MM.1S (cell line): ENCODE data around the gene LONRF3.

Experiments used
- DNase-seq: peaks from one replicate; pipeline ENCODE4 v3.0.0-alpha.2; 2015
- H2AFZ ChIP-seq: fragments of 300-600 bp; sonication (generic); 2 replicates; pipeline ENCODE4 v1.6.0; 2016; ENCODE audit warnings: antibody characterized with exemption, low read length
- H3F3A ChIP-seq: fragments of 300-600 bp; sonication (generic); 2 replicates; pipeline ENCODE4 v1.6.1; 2016; ENCODE audit warnings: mild to moderate bottlenecking, antibody characterized with exemption, low read length, moderate library complexity, mixed read lengths; ENCODE audit not compliant: insufficient read depth
- H3K27ac ChIP-seq: fragments of 300-600 bp; sonication (generic); 2 replicates; pipeline ENCODE4 v1.5.1; 2016; ENCODE audit warnings: mild to moderate bottlenecking, low read length
- H3K27me3 ChIP-seq: fragments of 300-600 bp; sonication (generic); replicated peaks from 2 replicates; pipeline ENCODE4 v1.6.0; 2016; ENCODE audit warnings: low read length; ENCODE audit not compliant: insufficient read depth
- H3K36me3 ChIP-seq: fragments of 300-600 bp; sonication (generic); replicated peaks from 2 replicates; pipeline ENCODE4 v1.6.1; 2016; ENCODE audit warnings: mild to moderate bottlenecking, low read length, mixed read lengths; ENCODE audit not compliant: insufficient read depth
- H3K4me1 ChIP-seq: fragments of 300-600 bp; sonication (generic); 2 replicates; pipeline ENCODE4 v1.6.1; 2016; ENCODE audit warnings: low read length, mixed read lengths
- H3K4me2 ChIP-seq: fragments of 300-600 bp; sonication (generic); 2 replicates; pipeline ENCODE4 v1.6.0; 2016; ENCODE audit warnings: low read depth, low read length
- H3K4me3 ChIP-seq: fragments of 300-600 bp; sonication (generic); 2 replicates; pipeline ENCODE4 v1.5.1; 2016; ENCODE audit warnings: low read length, mixed read lengths
- H3K79me2 ChIP-seq: fragments of 300-600 bp; sonication (generic); 2 replicates; pipeline ENCODE4 v1.6.1; 2016; ENCODE audit warnings: mixed run types, low read length, mixed read lengths
- H3K9ac ChIP-seq: fragments of 300-600 bp; sonication (generic); 2 replicates; pipeline ENCODE4 v1.6.1; 2016; ENCODE audit warnings: low read length, mixed read lengths
- H3K9me2 ChIP-seq: fragments of 300-600 bp; sonication (generic); replicated peaks from 2 replicates; pipeline ENCODE4 v1.6.1; 2016; ENCODE audit warnings: mild to moderate bottlenecking, low read length, mixed read lengths; ENCODE audit not compliant: insufficient read depth
- H3K9me3 ChIP-seq: fragments of 300-600 bp; sonication (generic); replicated peaks from 2 replicates; pipeline ENCODE4 v1.6.1; 2016; ENCODE audit warnings: mild to moderate bottlenecking, low read length, mixed read lengths; ENCODE audit not compliant: insufficient read depth
- H4K20me1 ChIP-seq: fragments of 300-600 bp; sonication (generic); 2 replicates; pipeline ENCODE4 v1.6.1; 2016; ENCODE audit warnings: mild to moderate bottlenecking, low read length, moderate library complexity, mixed read lengths; ENCODE audit not compliant: insufficient read depth
- EZH2 ChIP-seq: fragments of 300-600 bp; sonication (generic); optimal IDR thresholded peaks from 2 replicates; pipeline ENCODE3; 2017; ENCODE audit warnings: low read depth, mild to moderate bottlenecking, antibody characterized with exemption, low read length, mixed read lengths
- EZH2phosphoT487 ChIP-seq: fragments of 300-600 bp; sonication (generic); IDR thresholded peaks from 2 replicates; pipeline ENCODE4 v1.6.1; 2018; ENCODE audit warnings: antibody characterized with exemption, low read length
- TF ChIP-seq, protein P1 (sequence below): fragments of 300-600 bp; sonication (generic); IDR thresholded peaks from 2 replicates; pipeline ENCODE4 v1.5.1; 2016; ENCODE audit warnings: antibody characterized with exemption, low read length, mixed read lengths

The LONRF3 gene

DNA sequence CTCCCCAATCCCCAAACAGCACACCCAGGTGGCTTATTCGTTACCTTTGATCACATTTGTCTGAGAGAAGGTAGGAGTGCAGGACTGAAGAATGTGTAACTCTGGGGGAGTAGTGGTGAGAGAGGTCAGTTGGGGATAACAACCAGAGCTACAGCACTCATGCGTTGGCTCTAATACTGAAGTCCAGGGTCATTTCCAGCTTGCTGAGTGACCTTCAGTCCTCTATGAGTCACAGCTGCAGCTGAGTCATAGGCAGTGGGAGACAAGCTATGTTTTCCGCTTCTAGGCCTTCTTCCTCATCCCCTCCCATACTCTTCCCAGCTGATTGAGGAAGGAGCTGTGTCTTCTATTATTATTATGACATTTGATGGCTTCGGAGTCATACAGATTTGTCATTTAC is 66.8 kb downstream of the LONRF3 start:
- no peak for DNase-seq
- H3K27ac ChIP-seq: no peak overlapping the region

DNA sequence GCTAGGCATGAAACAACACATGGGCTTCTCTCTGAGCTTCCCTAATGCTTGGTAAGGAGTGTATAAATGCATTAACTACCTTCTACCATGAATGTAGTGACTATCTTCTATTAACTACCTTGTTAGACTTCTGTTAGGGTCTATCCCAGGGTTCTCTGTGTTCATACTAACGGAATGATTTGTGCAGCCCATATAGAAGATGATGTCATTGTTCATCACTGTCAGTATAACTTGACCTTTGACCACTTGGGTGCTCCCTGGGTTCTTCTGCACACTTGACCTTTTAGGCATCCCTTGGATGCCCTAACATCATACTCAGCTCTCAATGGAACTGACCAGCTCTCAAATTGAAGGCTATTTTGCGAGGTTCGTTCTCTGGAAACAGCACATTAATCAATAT is 67.6 kb downstream of the LONRF3 start:
- DNase-seq: no peak
- TF ChIP-seq EZH2: no peak
- TF ChIP-seq, protein P1, sequence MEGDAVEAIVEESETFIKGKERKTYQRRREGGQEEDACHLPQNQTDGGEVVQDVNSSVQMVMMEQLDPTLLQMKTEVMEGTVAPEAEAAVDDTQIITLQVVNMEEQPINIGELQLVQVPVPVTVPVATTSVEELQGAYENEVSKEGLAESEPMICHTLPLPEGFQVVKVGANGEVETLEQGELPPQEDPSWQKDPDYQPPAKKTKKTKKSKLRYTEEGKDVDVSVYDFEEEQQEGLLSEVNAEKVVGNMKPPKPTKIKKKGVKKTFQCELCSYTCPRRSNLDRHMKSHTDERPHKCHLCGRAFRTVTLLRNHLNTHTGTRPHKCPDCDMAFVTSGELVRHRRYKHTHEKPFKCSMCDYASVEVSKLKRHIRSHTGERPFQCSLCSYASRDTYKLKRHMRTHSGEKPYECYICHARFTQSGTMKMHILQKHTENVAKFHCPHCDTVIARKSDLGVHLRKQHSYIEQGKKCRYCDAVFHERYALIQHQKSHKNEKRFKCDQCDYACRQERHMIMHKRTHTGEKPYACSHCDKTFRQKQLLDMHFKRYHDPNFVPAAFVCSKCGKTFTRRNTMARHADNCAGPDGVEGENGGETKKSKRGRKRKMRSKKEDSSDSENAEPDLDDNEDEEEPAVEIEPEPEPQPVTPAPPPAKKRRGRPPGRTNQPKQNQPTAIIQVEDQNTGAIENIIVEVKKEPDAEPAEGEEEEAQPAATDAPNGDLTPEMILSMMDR: no peak
- no peak overlapping the region for H3K4me2 ChIP-seq
- no peaks in the 10 kb centered on the region for H3F3A ChIP-seq
- H3K27me3 ChIP-seq: no peaks in the 10 kb centered on the region
- H3K9me2 ChIP-seq: no peaks in the 10 kb centered on the region
- H3K4me1 ChIP-seq: no peaks in the 10 kb centered on the region
- no peak overlapping the region for H3K4me3 ChIP-seq
- H3K36me3 ChIP-seq: no peaks in the 10 kb centered on the region
- H2AFZ ChIP-seq: no peak overlapping the region
- H3K9ac ChIP-seq: no peak overlapping the region
- no peak overlapping the region for H3K27ac ChIP-seq
- no peaks in the 10 kb centered on the region for H4K20me1 ChIP-seq
- H3K9me3 ChIP-seq: no peaks in the 10 kb centered on the region
- H3K79me2 ChIP-seq: no peaks in the 10 kb centered on the region

More for the DNA sequence above, 66.8 kb downstream of the LONRF3 start:
- TF ChIP-seq EZH2phosphoT487 (no peak), EZH2 (no peak)
- TF ChIP-seq, protein P1: no peak
- Histone ChIP-seq H3K9me3 (no peaks in the 10 kb centered on the region), H3F3A (no peaks in the 10 kb centered on the region), H3K9me2 (no peaks in the 10 kb centered on the region), H3K79me2 (no peaks in the 10 kb centered on the region), H3K27me3 (no peaks in the 10 kb centered on the region), H3K4me1 (no peaks in the 10 kb centered on the region), H3K36me3 (no peaks in the 10 kb centered on the region), H3K9ac (no peak overlapping the region), H3K4me3 (no peak overlapping the region), H2AFZ (no peak overlapping the region), H4K20me1 (no peaks in the 10 kb centered on the region), H3K4me2 (no peak overlapping the region)

DNA sequence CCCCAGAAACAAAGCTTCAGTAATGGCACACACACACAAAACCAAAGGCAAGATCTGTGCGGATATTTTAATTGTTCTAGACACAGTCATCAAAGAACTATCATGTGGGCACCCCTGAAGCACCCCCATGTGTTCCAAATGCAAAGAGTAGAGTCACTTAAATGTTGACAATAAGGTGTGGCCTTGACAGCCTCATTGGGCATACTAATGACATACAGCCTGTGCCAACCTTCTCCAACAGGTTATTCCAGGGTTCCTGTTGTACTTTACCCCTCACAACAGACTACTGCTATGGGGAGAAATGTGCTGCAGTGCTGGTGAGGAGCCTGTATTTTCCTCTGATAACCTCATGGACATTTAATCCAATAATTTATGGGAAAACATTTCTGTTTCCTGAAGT is 68.6 kb downstream of the LONRF3 start:
- H3K4me3 ChIP-seq: no peak overlapping the region
- no peak overlapping the region for H3K27ac ChIP-seq
- H3K9me3 ChIP-seq: no peaks in the 10 kb centered on the region
- DNase-seq: no peak
- no peaks in the 10 kb centered on the region for H3F3A ChIP-seq
- H3K4me2 ChIP-seq: no peak overlapping the region
- H3K79me2 ChIP-seq: no peaks in the 10 kb centered on the region
- no peak for TF ChIP-seq EZH2phosphoT487
- TF ChIP-seq, protein P1: no peak
- no peaks in the 10 kb centered on the region for H4K20me1 ChIP-seq
- H3K36me3 ChIP-seq: no peaks in the 10 kb centered on the region
- no peaks in the 10 kb centered on the region for H3K9me2 ChIP-seq
- H3K9ac ChIP-seq: no peak overlapping the region
- no peaks in the 10 kb centered on the region for H3K4me1 ChIP-seq
- H2AFZ ChIP-seq: no peak overlapping the region
- H3K27me3 ChIP-seq: no peaks in the 10 kb centered on the region
